SK-N-SH treated with all-trans-retinoic acid at 6 μM for 48 hours (cell line): Measurements from ENCODE around the gene KCNH3.

Source experiments
- ATAC-seq: fragments of 200-7000 bp; cut with Tn5 transposase; 3 replicates; pipeline ENCODE4 v1.9.1; 2020; ENCODE audit warnings: mild to moderate bottlenecking, moderate library complexity
- ARNTL ChIP-seq: fragments of 450-650 bp; formaldehyde crosslinking; IDR thresholded peaks from 2 replicates; pipeline ENCODE4 v1.5.0; 2020; ENCODE audit warnings: low read depth, mild to moderate bottlenecking, moderate library complexity, borderline replicate concordance
- BACH2 ChIP-seq: fragments of 250-450 bp; sonication (Bioruptor Pico); IDR thresholded peaks from 2 replicates; pipeline ENCODE4 v1.9.0; 2021; ENCODE audit warnings: mild to moderate bottlenecking, borderline replicate concordance
- CSDC2 ChIP-seq: fragments of 250-450 bp; sonication (Bioruptor Pico); IDR thresholded peaks from 2 replicates; pipeline ENCODE4 v1.5.0; 2020; ENCODE audit warnings: mild to moderate bottlenecking, moderate library complexity
- GLIS3 ChIP-seq: fragments of 250-450 bp; sonication (Bioruptor Pico); IDR thresholded peaks from 2 replicates; pipeline ENCODE4 v1.5.0; 2020; ENCODE audit warnings: mild to moderate bottlenecking, moderate library complexity
- ISL1 ChIP-seq: fragments of 250-450 bp; sonication (Bioruptor Pico); IDR thresholded peaks from 2 replicates; pipeline ENCODE4 v2.1.2; 2022; ENCODE audit warnings: mild to moderate bottlenecking, moderate library complexity
- PPARA ChIP-seq: fragments of 250-450 bp; sonication (Bioruptor Pico); IDR thresholded peaks from 2 replicates; pipeline ENCODE4 v1.5.0; 2020; ENCODE audit warnings: mild to moderate bottlenecking, borderline replicate concordance
- RARB ChIP-seq: fragments of 250-450 bp; sonication (Bioruptor Pico); IDR thresholded peaks from 2 replicates; pipeline ENCODE4 v1.8.0; 2021; ENCODE audit warnings: mild to moderate bottlenecking, moderate library complexity
- SNAI2 ChIP-seq: fragments of 250-450 bp; sonication (Bioruptor Pico); IDR thresholded peaks from 2 replicates; pipeline ENCODE4 v1.5.0; 2020; ENCODE audit warnings: mild to moderate bottlenecking, moderate library complexity
- TCF4 ChIP-seq: fragments of 250-450 bp; sonication (Bioruptor Pico); IDR thresholded peaks from 2 replicates; pipeline ENCODE4 v1.8.0; 2021; ENCODE audit warnings: mild to moderate bottlenecking, moderate library complexity, borderline replicate concordance
- TOX ChIP-seq: fragments of 250-450 bp; sonication (Bioruptor Pico); IDR thresholded peaks from 2 replicates; pipeline ENCODE4 v1.8.0; 2021; ENCODE audit warnings: mild to moderate bottlenecking, moderate library complexity, borderline replicate concordance
- ZC3H10 ChIP-seq: fragments of 250-450 bp; sonication (Bioruptor Pico); IDR thresholded peaks from 2 replicates; pipeline ENCODE4 v1.5.1; 2021; ENCODE audit warnings: mild to moderate bottlenecking, moderate library complexity
- ZFP3 ChIP-seq: fragments of 250-450 bp; sonication (Bioruptor Pico); IDR thresholded peaks from 2 replicates; pipeline ENCODE4 v1.5.0; 2020; ENCODE audit warnings: mild to moderate bottlenecking, moderate library complexity
- ZFP30 ChIP-seq: fragments of 450-650 bp; formaldehyde crosslinking; IDR thresholded peaks from 2 replicates; pipeline ENCODE4 v1.5.0; 2022; ENCODE audit warnings: mild to moderate bottlenecking, moderate library complexity
- ZNF565 ChIP-seq: fragments of 450-650 bp; formaldehyde crosslinking; conservative IDR thresholded peaks from 2 replicates; pipeline ENCODE4 v1.5.0; 2020; ENCODE audit warnings: low read depth, mild to moderate bottlenecking, moderate library complexity
- ZNF8 ChIP-seq: fragments of 450-650 bp; formaldehyde crosslinking; IDR thresholded peaks from 2 replicates; pipeline ENCODE4 v1.5.0; 2020; ENCODE audit warnings: mild to moderate bottlenecking, moderate library complexity
- TF ChIP-seq, protein P1 (sequence below): fragments of 250-450 bp; sonication (Bioruptor Pico); IDR thresholded peaks from 2 replicates; pipeline ENCODE4 v1.5.1; 2020; ENCODE audit warnings: low read depth, mild to moderate bottlenecking, moderate library complexity
- TF ChIP-seq, protein P2 (sequence below): fragments of 250-450 bp; sonication (Bioruptor Pico); IDR thresholded peaks from 2 replicates; pipeline ENCODE4 v1.8.0; 2020; ENCODE audit warnings: mild to moderate bottlenecking, moderate library complexity, borderline replicate concordance
- TF ChIP-seq, protein P3 (sequence below): fragments of 250-450 bp; sonication (Bioruptor Pico); IDR thresholded peaks from 2 replicates; pipeline ENCODE4 v1.5.0; 2020; ENCODE audit warnings: mild to moderate bottlenecking, moderate library complexity
- TF ChIP-seq, protein P4 (sequence below): fragments of 250-450 bp; sonication (Bioruptor Pico); IDR thresholded peaks from 2 replicates; pipeline ENCODE4 v1.5.1; 2021; ENCODE audit warnings: mild to moderate bottlenecking, moderate library complexity

KCNH3 gene

DNA sequence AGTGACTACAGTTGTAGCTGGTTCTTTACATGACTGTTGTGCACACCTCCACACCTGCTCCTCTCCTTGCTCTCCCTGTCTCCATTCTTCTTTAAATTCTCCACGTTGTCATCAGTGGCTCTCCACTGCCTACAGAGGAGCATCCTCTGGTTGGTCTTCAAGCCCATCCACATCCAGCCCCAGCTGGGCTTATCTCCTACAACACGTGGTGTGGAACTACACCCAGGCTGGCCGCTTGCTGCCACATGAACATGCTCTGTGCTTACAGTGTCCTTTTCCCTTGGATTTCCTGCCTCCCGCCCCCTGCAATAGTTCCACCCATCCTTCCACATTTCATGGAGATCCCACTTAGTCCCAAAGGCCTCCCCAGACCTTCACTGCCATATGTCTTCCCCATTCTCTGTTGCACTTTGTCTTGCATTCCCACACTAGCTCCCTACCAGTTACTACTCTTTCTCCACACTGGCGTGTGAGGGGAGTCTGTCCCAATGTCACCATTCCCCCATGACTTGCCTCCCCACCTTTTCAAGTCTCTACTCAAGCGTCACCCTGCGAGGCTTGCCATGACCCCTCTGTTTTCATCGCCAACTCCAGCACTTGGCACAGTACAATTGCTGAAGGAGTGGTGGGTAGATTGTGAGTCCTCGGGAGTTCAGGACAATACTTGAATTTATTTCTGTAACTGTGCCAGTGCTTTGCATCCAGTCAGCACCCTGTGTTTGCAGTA is 38.9 kb downstream of the KCNH3 start:
- ATAC-seq: no peak
- no peak for TF ChIP-seq ZFP30 (CRISPR knock-in tag)
- TF ChIP-seq SNAI2 (CRISPR knock-in tag): no peak
- no peak for TF ChIP-seq TOX (CRISPR knock-in tag)
- no peak for TF ChIP-seq BACH2 (CRISPR knock-in tag)
- no peak for TF ChIP-seq ISL1
- no peak for TF ChIP-seq RARB (CRISPR knock-in tag)
- TF ChIP-seq TCF4 (CRISPR knock-in tag): no peak
- TF ChIP-seq, protein P1, sequence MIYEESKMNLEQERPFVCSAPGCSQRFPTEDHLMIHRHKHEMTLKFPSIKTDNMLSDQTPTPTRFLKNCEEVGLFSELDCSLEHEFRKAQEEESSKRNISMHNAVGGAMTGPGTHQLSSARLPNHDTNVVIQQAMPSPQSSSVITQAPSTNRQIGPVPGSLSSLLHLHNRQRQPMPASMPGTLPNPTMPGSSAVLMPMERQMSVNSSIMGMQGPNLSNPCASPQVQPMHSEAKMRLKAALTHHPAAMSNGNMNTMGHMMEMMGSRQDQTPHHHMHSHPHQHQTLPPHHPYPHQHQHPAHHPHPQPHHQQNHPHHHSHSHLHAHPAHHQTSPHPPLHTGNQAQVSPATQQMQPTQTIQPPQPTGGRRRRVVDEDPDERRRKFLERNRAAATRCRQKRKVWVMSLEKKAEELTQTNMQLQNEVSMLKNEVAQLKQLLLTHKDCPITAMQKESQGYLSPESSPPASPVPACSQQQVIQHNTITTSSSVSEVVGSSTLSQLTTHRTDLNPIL: no peak
- no peak for TF ChIP-seq ZFP3
- TF ChIP-seq, protein P2, sequence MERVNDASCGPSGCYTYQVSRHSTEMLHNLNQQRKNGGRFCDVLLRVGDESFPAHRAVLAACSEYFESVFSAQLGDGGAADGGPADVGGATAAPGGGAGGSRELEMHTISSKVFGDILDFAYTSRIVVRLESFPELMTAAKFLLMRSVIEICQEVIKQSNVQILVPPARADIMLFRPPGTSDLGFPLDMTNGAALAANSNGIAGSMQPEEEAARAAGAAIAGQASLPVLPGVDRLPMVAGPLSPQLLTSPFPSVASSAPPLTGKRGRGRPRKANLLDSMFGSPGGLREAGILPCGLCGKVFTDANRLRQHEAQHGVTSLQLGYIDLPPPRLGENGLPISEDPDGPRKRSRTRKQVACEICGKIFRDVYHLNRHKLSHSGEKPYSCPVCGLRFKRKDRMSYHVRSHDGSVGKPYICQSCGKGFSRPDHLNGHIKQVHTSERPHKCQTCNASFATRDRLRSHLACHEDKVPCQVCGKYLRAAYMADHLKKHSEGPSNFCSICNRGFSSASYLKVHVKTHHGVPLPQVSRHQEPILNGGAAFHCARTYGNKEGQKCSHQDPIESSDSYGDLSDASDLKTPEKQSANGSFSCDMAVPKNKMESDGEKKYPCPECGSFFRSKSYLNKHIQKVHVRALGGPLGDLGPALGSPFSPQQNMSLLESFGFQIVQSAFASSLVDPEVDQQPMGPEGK (CRISPR knock-in tag): no peak
- no peak for TF ChIP-seq ARNTL (CRISPR knock-in tag)
- TF ChIP-seq, protein P3, sequence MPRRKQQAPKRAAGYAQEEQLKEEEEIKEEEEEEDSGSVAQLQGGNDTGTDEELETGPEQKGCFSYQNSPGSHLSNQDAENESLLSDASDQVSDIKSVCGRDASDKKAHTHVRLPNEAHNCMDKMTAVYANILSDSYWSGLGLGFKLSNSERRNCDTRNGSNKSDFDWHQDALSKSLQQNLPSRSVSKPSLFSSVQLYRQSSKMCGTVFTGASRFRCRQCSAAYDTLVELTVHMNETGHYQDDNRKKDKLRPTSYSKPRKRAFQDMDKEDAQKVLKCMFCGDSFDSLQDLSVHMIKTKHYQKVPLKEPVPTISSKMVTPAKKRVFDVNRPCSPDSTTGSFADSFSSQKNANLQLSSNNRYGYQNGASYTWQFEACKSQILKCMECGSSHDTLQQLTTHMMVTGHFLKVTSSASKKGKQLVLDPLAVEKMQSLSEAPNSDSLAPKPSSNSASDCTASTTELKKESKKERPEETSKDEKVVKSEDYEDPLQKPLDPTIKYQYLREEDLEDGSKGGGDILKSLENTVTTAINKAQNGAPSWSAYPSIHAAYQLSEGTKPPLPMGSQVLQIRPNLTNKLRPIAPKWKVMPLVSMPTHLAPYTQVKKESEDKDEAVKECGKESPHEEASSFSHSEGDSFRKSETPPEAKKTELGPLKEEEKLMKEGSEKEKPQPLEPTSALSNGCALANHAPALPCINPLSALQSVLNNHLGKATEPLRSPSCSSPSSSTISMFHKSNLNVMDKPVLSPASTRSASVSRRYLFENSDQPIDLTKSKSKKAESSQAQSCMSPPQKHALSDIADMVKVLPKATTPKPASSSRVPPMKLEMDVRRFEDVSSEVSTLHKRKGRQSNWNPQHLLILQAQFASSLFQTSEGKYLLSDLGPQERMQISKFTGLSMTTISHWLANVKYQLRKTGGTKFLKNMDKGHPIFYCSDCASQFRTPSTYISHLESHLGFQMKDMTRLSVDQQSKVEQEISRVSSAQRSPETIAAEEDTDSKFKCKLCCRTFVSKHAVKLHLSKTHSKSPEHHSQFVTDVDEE (CRISPR knock-in tag): no peak
- no peak for TF ChIP-seq PPARA (CRISPR knock-in tag)
- TF ChIP-seq, protein P4, sequence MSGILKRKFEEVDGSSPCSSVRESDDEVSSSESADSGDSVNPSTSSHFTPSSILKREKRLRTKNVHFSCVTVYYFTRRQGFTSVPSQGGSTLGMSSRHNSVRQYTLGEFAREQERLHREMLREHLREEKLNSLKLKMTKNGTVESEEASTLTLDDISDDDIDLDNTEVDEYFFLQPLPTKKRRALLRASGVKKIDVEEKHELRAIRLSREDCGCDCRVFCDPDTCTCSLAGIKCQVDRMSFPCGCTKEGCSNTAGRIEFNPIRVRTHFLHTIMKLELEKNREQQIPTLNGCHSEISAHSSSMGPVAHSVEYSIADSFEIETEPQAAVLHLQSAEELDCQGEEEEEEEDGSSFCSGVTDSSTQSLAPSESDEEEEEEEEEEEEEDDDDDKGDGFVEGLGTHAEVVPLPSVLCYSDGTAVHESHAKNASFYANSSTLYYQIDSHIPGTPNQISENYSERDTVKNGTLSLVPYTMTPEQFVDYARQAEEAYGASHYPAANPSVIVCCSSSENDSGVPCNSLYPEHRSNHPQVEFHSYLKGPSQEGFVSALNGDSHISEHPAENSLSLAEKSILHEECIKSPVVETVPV: no peak
- no peak for TF ChIP-seq ZC3H10 (CRISPR knock-in tag)

DNA sequence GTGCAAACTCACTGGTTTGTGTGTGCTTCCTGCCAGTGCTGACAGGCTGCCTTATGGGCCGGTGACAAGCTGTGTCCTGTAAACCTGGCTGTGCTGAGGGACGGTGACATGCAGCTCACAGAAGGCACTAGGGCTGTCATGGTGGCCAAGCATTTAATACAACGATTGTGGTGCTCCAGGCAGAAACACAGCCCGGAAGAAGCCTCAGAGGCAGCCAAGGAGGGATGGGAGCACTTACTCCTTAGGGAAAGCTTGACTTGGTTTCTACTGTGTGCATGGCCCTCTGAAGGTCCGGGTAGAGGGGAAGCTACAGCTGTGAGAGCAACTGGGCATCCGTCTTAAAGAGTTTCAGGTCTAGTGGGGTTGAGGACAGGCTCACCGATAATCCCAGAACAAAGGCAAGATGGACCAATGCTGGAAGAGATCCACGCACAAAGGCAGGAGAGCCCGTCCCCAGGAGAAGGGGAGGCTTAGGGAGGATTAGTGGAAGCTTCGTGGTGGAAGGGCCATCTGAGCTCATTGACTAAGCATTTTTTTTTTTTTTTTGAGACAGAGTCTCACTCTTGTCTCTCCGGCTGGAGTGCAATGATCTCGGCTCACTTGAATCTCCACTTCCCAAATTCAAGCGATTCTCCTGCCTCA is 39.8 kb downstream of the KCNH3 start:
- ATAC-seq: no peak
- TF ChIP-seq ZFP30 (CRISPR knock-in tag): no peak
- TF ChIP-seq CSDC2: no peak
- TF ChIP-seq ISL1: no peak
- no peak for TF ChIP-seq GLIS3 (CRISPR knock-in tag)
- TF ChIP-seq ZNF8 (CRISPR knock-in tag): no peak
- TF ChIP-seq SNAI2 (CRISPR knock-in tag): no peak
- TF ChIP-seq ZFP3: no peak
- no peak for TF ChIP-seq ARNTL (CRISPR knock-in tag)
- TF ChIP-seq, protein P2 (CRISPR knock-in tag): no peak
- TF ChIP-seq, protein P4: no peak
- no peak for TF ChIP-seq ZNF565 (CRISPR knock-in tag)
